HEK293 (cell line): ENCODE data around the gene RAMP3.

Experiments
- CTCF ChIA-PET: fragments of 350-600 bp; formaldehyde crosslinking; extraction: SDS; loops from one replicate; lab custom pipeline; 2021; ENCODE audit warnings: antibody characterized with exemption; lab: Yijun Ruan, JAX
- POLR2A ChIA-PET: fragments of 300-600 bp; formaldehyde crosslinking; extraction: SDS; loops from one replicate; lab custom pipeline; 2020; ENCODE audit warnings: antibody characterized with exemption, inconsistent platforms; lab: Yijun Ruan, JAX
- H3K27ac ChIP-seq: fragments of 200-500 bp; sonication (Bioruptor generic); 2 replicates; pipeline ENCODE4 v1.5.1; 2014; ENCODE audit warnings: low read depth, low read length, control low read depth, inconsistent platforms; ENCODE audit errors: extremely low read depth
- H3K36me3 ChIP-seq, 2 experiments: fragments of 200-500 bp in 1 of 2; sonication (Bioruptor generic) in 1 of 2; 1 replicate in 1 of 2; 2 replicates in 1 of 2; pipeline ENCODE4 v1.5.1; 2014 to 2017; ENCODE audit warnings: inconsistent platforms in 2 of 2, low read length in 2 of 2; ENCODE audit not compliant: control insufficient read depth in 2 of 2, insufficient read depth in 1 of 2
- H3K4me1 ChIP-seq: fragments of 200-500 bp; sonication (Bioruptor generic); 2 replicates; pipeline ENCODE4 v1.5.1; 2014; ENCODE audit warnings: mild to moderate bottlenecking, low read length, inconsistent platforms; ENCODE audit not compliant: control insufficient read depth, insufficient read depth
- H3K4me3 ChIP-seq: 2 replicates; pipeline ENCODE4 v1.5.1; 2011; ENCODE audit warnings: low read depth, mild to moderate bottlenecking, control low read depth, low read length, moderate library complexity
- H3K9me3 ChIP-seq: fragments of 200-500 bp; sonication (Bioruptor generic); 2 replicates; pipeline ENCODE4 v1.5.1; 2014; ENCODE audit warnings: low read depth, low read length, inconsistent platforms; ENCODE audit not compliant: control insufficient read depth, insufficient read depth
- BCL11A ChIP-seq: fragments of 450-650 bp; formaldehyde crosslinking; IDR thresholded peaks from 2 replicates; pipeline ENCODE4 v1.5.1; 2016; ENCODE audit warnings: low read depth, missing biosample characterization, missing genetic modification characterization
- FEZF1 ChIP-seq: fragments of 450-650 bp; formaldehyde crosslinking; IDR thresholded peaks from 2 replicates; pipeline ENCODE4 v1.5.1; 2016; ENCODE audit warnings: missing biosample characterization, missing genetic modification characterization
- GLIS1 ChIP-seq: fragments of 450-650 bp; formaldehyde crosslinking; IDR thresholded peaks from 2 replicates; pipeline ENCODE4 v1.5.1; 2016; ENCODE audit warnings: missing biosample characterization, missing genetic modification characterization
- MYNN ChIP-seq: fragments of 450-650 bp; formaldehyde crosslinking; IDR thresholded peaks from 2 replicates; pipeline ENCODE4 v1.5.1; 2016; ENCODE audit warnings: missing biosample characterization, missing genetic modification characterization, borderline replicate concordance
- SP2 ChIP-seq: fragments of 450-650 bp; formaldehyde crosslinking; IDR thresholded peaks from 2 replicates; pipeline ENCODE4 v1.5.1; 2016; ENCODE audit warnings: missing biosample characterization, missing genetic modification characterization
- YY1 ChIP-seq: fragments of 450-650 bp; formaldehyde crosslinking; IDR thresholded peaks from 2 replicates; pipeline ENCODE4 v1.5.1; 2018; ENCODE audit warnings: missing biosample characterization, missing genetic modification characterization
- YY2 ChIP-seq: fragments of 450-650 bp; formaldehyde crosslinking; IDR thresholded peaks from 2 replicates; pipeline ENCODE4 v1.5.1; 2016; ENCODE audit warnings: missing biosample characterization, missing genetic modification characterization
- ZBTB7A ChIP-seq: fragments of 450-650 bp; formaldehyde crosslinking; IDR thresholded peaks from 2 replicates; pipeline ENCODE4 v1.5.1; 2016; ENCODE audit warnings: low read depth, missing biosample characterization, missing genetic modification characterization
- ZNF121 ChIP-seq: fragments of 450-650 bp; formaldehyde crosslinking; IDR thresholded peaks from 2 replicates; pipeline ENCODE4 v1.5.1; 2016; ENCODE audit warnings: missing biosample characterization, missing genetic modification characterization
- ZNF155 ChIP-seq: fragments of 450-650 bp; formaldehyde crosslinking; IDR thresholded peaks from 2 replicates; pipeline ENCODE4 v1.5.1; 2016; ENCODE audit warnings: missing biosample characterization, missing genetic modification characterization
- ZNF214 ChIP-seq: fragments of 450-650 bp; formaldehyde crosslinking; IDR thresholded peaks from 2 replicates; pipeline ENCODE4 v1.5.1; 2017; ENCODE audit warnings: missing biosample characterization, mild to moderate bottlenecking, missing genetic modification characterization, borderline replicate concordance
- ZNF366 ChIP-seq: fragments of 450-650 bp; formaldehyde crosslinking; conservative IDR thresholded peaks from 2 replicates; pipeline ENCODE4 v1.5.1; 2016; ENCODE audit warnings: missing biosample characterization, missing genetic modification characterization
- ZNF621 ChIP-seq: fragments of 450-650 bp; formaldehyde crosslinking; IDR thresholded peaks from 2 replicates; pipeline ENCODE4 v1.5.1; 2017; ENCODE audit warnings: missing biosample characterization, missing genetic modification characterization
- ZNF654 ChIP-seq: fragments of 450-650 bp; formaldehyde crosslinking; IDR thresholded peaks from 2 replicates; pipeline ENCODE4 v1.5.1; 2016; ENCODE audit warnings: low read depth, missing biosample characterization, missing genetic modification characterization
- ZNF660 ChIP-seq: fragments of 450-650 bp; IDR thresholded peaks from 2 replicates; pipeline ENCODE4 v1.5.1; 2018; ENCODE audit warnings: missing biosample characterization, mild to moderate bottlenecking, missing genetic modification characterization
- ZNF677 ChIP-seq: fragments of 450-650 bp; IDR thresholded peaks from 2 replicates; pipeline ENCODE4 v1.5.0; 2018; ENCODE audit warnings: missing biosample characterization, mild to moderate bottlenecking, missing genetic modification characterization, moderate library complexity
- ZNF76 ChIP-seq: fragments of 450-650 bp; formaldehyde crosslinking; IDR thresholded peaks from 2 replicates; pipeline ENCODE4; 2016; ENCODE audit warnings: low read depth, missing biosample characterization, missing genetic modification characterization, borderline replicate concordance
- ZNF792 ChIP-seq: fragments of 450-650 bp; formaldehyde crosslinking; IDR thresholded peaks from 2 replicates; pipeline ENCODE4 v1.5.1; 2016; ENCODE audit warnings: missing biosample characterization, missing genetic modification characterization
- ZNF837 ChIP-seq: fragments of 450-650 bp; formaldehyde crosslinking; IDR thresholded peaks from 2 replicates; pipeline ENCODE4 v1.5.1; 2016; ENCODE audit warnings: missing biosample characterization, missing genetic modification characterization
- ZSCAN16 ChIP-seq: fragments of 450-650 bp; formaldehyde crosslinking; IDR thresholded peaks from 2 replicates; pipeline ENCODE4 v1.5.1; 2016; ENCODE audit warnings: missing biosample characterization, missing genetic modification characterization
- TF ChIP-seq, protein P1 (sequence below): fragments of 450-650 bp; formaldehyde crosslinking; optimal IDR thresholded peaks from 2 replicates; pipeline ENCODE3; 2016; ENCODE audit warnings: missing biosample characterization, mild to moderate bottlenecking, missing genetic modification characterization
- TF ChIP-seq, protein P2 (sequence below): fragments of 450-650 bp; formaldehyde crosslinking; IDR thresholded peaks from 2 replicates; pipeline ENCODE4 v1.5.1; 2016; ENCODE audit warnings: missing biosample characterization, missing genetic modification characterization
- TF ChIP-seq, protein P3 (sequence below): fragments of 450-650 bp; formaldehyde crosslinking; IDR thresholded peaks from 2 replicates; pipeline ENCODE4 v1.5.1; 2016; ENCODE audit warnings: missing biosample characterization, missing genetic modification characterization
- TF ChIP-seq, protein P4 (sequence below): fragments of 450-650 bp; formaldehyde crosslinking; IDR thresholded peaks from 2 replicates; pipeline ENCODE4 v1.5.1; 2016; ENCODE audit warnings: missing biosample characterization, missing genetic modification characterization
- TF ChIP-seq, protein P5 (sequence below): fragments of 450-650 bp; formaldehyde crosslinking; IDR thresholded peaks from 2 replicates; pipeline ENCODE4 v1.5.1; 2017; ENCODE audit warnings: missing biosample characterization, mild to moderate bottlenecking, missing genetic modification characterization, moderate library complexity
- TF ChIP-seq, protein P6 (sequence below): fragments of 450-650 bp; formaldehyde crosslinking; IDR thresholded peaks from 2 replicates; pipeline ENCODE4 v1.5.1; 2016; ENCODE audit warnings: missing biosample characterization, missing genetic modification characterization

Gene RAMP3

DNA sequence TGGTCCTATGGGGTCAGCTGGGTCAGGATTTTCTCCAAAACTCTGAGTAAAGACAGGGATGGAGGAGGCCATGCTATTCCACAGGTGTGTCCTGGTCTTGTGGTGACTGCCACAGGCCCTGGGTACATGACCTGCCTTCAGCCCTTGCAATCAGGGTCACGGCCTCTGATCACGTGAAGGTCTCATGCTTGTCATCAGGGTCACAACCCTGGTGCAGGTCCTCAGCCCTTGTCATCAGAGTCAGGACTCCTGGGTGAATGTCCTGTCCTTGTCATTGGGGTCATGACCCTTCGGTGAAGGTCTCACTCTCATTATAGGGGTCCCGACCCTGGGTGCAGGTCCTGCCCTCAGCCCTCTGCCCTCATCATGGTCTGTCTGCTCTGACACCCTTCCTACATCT lies 24.2 kb upstream of the RAMP3 start:
- ChIA-PET POLR2A (no interaction called here), CTCF (interaction anchor here (0.7 to 6.1 kb wide), 3 partner anchors 63 to 276 kb away, joined by 3 to 159 read pairs (median 3); no protein-coding TSS in a partner anchor)
- no peak for TF ChIP-seq ZNF677
- no peak for TF ChIP-seq YY1
- no peak for TF ChIP-seq ZNF366 (tag by site-specific recombination)
- TF ChIP-seq, protein P1, sequence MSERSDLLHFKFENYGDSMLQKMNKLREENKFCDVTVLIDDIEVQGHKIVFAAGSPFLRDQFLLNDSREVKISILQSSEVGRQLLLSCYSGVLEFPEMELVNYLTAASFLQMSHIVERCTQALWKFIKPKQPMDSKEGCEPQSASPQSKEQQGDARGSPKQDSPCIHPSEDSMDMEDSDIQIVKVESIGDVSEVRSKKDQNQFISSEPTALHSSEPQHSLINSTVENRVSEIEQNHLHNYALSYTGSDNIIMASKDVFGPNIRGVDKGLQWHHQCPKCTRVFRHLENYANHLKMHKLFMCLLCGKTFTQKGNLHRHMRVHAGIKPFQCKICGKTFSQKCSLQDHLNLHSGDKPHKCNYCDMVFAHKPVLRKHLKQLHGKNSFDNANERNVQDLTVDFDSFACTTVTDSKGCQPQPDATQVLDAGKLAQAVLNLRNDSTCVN (tag by site-specific recombination), result no peak
- no peak for TF ChIP-seq GLIS1 (tag by site-specific recombination)
- TF ChIP-seq ZNF654 (tag by site-specific recombination), result no peak
- TF ChIP-seq ZNF660 (tag by site-specific recombination), result no peak
- TF ChIP-seq BCL11A (tag by site-specific recombination), result no peak
- TF ChIP-seq ZSCAN16, result no peak
- no peak for TF ChIP-seq SP2 (tag by site-specific recombination)
- TF ChIP-seq ZNF621 (tag by site-specific recombination), result no peak
- TF ChIP-seq, all 188 proteins: peak for 0
- Histone ChIP-seq H3K27ac (no peak overlapping the region), H3K36me3 (no peaks in the 10 kb centered on the region), H3K4me3 (no peak overlapping the region), H3K4me1 (no peaks in the 10 kb centered on the region), H3K9me3 (no peaks in the 10 kb centered on the region)

DNA sequence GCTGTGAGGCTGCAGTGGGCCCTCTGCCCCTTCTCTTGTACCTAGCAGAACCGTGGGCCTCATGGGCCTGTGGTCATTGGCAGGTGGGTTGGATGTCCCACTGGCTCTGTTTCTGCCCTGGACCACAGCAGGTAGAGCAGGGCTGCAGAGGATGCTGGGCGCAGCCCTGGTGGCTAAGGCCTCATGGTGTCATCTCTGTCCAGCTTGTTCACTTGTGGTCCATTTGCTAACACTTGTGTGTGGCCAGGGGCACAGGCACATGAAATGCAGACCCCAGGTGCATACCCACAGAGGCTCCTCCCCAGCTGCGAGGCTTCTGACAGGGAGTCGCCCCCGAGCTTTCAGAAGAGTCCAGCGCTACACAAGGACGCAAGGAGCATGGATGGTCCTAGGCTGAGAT lies 23.7 kb upstream of the RAMP3 start:
- CTCF ChIA-PET, result interaction anchor here (0.7 to 6.1 kb wide), 2 partner anchors 160 to 277 kb away, joined by 3 to 159 read pairs; no protein-coding TSS in a partner anchor
- H3K4me1 ChIP-seq, result no peaks in the 10 kb centered on the region
- no peak overlapping the region for H3K27ac ChIP-seq
- H3K9me3 ChIP-seq, result no peaks in the 10 kb centered on the region
- POLR2A ChIA-PET, result no interaction called here
- no peak overlapping the region for H3K4me3 ChIP-seq
- no peaks in the 10 kb centered on the region for H3K36me3 ChIP-seq
- TF ChIP-seq, protein P2, sequence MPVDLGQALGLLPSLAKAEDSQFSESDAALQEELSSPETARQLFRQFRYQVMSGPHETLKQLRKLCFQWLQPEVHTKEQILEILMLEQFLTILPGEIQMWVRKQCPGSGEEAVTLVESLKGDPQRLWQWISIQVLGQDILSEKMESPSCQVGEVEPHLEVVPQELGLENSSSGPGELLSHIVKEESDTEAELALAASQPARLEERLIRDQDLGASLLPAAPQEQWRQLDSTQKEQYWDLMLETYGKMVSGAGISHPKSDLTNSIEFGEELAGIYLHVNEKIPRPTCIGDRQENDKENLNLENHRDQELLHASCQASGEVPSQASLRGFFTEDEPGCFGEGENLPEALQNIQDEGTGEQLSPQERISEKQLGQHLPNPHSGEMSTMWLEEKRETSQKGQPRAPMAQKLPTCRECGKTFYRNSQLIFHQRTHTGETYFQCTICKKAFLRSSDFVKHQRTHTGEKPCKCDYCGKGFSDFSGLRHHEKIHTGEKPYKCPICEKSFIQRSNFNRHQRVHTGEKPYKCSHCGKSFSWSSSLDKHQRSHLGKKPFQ (tag by site-specific recombination), result no peak
- TF ChIP-seq ZNF837 (tag by site-specific recombination), result no peak
- TF ChIP-seq, protein P3, sequence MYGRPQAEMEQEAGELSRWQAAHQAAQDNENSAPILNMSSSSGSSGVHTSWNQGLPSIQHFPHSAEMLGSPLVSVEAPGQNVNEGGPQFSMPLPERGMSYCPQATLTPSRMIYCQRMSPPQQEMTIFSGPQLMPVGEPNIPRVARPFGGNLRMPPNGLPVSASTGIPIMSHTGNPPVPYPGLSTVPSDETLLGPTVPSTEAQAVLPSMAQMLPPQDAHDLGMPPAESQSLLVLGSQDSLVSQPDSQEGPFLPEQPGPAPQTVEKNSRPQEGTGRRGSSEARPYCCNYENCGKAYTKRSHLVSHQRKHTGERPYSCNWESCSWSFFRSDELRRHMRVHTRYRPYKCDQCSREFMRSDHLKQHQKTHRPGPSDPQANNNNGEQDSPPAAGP (tag by site-specific recombination), result no peak
- TF ChIP-seq YY2, result no peak
- no peak for TF ChIP-seq ZNF214
- TF ChIP-seq ZNF76, result no peak
- TF ChIP-seq, protein P4, sequence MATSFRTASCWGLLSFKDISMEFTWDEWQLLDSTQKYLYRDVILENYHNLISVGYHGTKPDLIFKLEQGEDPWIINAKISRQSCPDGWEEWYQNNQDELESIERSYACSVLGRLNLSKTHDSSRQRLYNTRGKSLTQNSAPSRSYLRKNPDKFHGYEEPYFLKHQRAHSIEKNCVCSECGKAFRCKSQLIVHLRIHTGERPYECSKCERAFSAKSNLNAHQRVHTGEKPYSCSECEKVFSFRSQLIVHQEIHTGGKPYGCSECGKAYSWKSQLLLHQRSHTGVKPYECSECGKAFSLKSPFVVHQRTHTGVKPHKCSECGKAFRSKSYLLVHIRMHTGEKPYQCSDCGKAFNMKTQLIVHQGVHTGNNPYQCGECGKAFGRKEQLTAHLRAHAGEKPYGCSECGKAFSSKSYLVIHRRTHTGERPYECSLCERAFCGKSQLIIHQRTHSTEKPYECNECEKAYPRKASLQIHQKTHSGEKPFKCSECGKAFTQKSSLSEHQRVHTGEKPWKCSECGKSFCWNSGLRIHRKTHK, result no peak
- TF ChIP-seq ZNF121 (tag by site-specific recombination), result no peak
- no peak for TF ChIP-seq YY1
- TF ChIP-seq ZNF792 (tag by site-specific recombination), result no peak
- no peak for TF ChIP-seq MYNN
- TF ChIP-seq, protein P5, sequence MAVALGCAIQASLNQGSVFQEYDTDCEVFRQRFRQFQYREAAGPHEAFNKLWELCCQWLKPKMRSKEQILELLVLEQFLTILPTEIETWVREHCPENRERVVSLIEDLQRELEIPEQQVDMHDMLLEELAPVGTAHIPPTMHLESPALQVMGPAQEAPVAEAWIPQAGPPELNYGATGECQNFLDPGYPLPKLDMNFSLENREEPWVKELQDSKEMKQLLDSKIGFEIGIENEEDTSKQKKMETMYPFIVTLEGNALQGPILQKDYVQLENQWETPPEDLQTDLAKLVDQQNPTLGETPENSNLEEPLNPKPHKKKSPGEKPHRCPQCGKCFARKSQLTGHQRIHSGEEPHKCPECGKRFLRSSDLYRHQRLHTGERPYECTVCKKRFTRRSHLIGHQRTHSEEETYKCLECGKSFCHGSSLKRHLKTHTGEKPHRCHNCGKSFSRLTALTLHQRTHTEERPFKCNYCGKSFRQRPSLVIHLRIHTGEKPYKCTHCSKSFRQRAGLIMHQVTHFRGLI, result no peak
- no peak for TF ChIP-seq GLIS1 (tag by site-specific recombination)
- no peak for TF ChIP-seq ZNF155 (tag by site-specific recombination)
- no peak for TF ChIP-seq ZBTB7A (tag by site-specific recombination)
- no peak for TF ChIP-seq FEZF1
- TF ChIP-seq, protein P6, sequence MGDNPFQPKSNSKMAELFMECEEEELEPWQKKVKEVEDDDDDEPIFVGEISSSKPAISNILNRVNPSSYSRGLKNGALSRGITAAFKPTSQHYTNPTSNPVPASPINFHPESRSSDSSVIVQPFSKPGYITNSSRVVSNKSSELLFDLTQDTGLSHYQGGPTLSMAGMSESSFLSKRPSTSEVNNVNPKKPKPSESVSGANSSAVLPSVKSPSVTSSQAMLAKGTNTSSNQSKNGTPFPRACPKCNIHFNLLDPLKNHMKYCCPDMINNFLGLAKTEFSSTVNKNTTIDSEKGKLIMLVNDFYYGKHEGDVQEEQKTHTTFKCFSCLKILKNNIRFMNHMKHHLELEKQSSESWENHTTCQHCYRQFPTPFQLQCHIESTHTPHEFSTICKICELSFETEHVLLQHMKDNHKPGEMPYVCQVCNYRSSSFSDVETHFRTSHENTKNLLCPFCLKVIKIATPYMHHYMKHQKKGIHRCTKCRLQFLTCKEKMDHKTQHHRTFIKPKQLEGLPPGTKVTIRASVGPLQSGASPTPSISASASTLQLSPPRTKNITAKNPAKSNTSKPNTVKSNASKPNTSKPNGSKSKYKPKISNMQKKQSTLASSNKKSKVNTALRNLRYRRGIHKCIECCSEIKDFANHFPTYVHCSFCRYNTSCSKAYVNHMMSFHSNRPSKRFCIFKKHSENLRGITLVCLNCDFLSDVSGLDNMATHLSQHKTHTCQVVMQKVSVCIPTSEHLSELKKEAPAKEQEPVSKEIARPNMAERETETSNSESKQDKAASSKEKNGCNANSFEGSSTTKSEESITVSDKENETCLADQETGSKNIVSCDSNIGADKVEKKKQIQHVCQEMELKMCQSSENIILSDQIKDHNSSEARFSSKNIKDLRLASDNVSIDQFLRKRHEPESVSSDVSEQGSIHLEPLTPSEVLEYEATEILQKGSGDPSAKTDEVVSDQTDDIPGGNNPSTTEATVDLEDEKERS, result no peak
